NB4 (cell line): ENCODE data around the gene CDC25A.
"Not testable (repeated sequence)": the region's sequence is repeated elsewhere in the genome, so short reads cannot be mapped to it uniquely, and the experiment has no call there.

Experiments
- DNase-seq: peaks from one replicate; pipeline ENCODE4 v3.0.0; 2010; ENCODE audit warnings: low read depth
- H3K4me3 ChIP-seq: one replicate; pipeline ENCODE4 v1.5.1; 2011; ENCODE audit warnings: mild to moderate bottlenecking, low read depth, low read length, moderate library complexity
- CTCF ChIP-seq: IDR thresholded peaks from one replicate; pipeline ENCODE4 v1.5.1; 2012; ENCODE audit warnings: low read depth, low read length
- MYC ChIP-seq: IDR thresholded peaks from 2 replicates; pipeline ENCODE4 v1.6.1; 2011; ENCODE audit warnings: low read depth, low read length
- POLR2A ChIP-seq: IDR thresholded peaks from 2 replicates; pipeline ENCODE4 v1.6.1; 2011; ENCODE audit warnings: mild to moderate bottlenecking; ENCODE audit not compliant: insufficient read length; ENCODE audit errors: extremely low read depth
- TF ChIP-seq, protein P1 (sequence below): IDR thresholded peaks from 2 replicates; pipeline ENCODE4 v1.6.1; 2011; ENCODE audit warnings: low read depth, low read length

CDC25A gene

GRCh38 chr3:48218537-48218936 lies 30.3 kb upstream of the CDC25A start:
- no peak overlapping the region for H3K4me3 ChIP-seq
- no peak for DNase-seq
- no peak for TF ChIP-seq MYC
- TF ChIP-seq, protein P1, sequence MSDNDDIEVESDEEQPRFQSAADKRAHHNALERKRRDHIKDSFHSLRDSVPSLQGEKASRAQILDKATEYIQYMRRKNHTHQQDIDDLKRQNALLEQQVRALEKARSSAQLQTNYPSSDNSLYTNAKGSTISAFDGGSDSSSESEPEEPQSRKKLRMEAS: no peak
- TF ChIP-seq CTCF: no peak
- TF ChIP-seq POLR2A: no peak

- H3K4me3 ChIP-seq: no peak overlapping the region
- peak; percentile 31 for DNase-seq
- TF ChIP-seq POLR2A (no peak), MYC (no peak), CTCF (no peak)
- TF ChIP-seq, protein P1: no peak
Observed at GRCh38 chr3:48217449-48217848, 29.2 kb upstream of the CDC25A start.

- TF ChIP-seq CTCF: no peak
- no peak overlapping the region for H3K4me3 ChIP-seq
- no peak for DNase-seq
Observed at GRCh38 chr3:48215876-48216275, 27.7 kb upstream of the CDC25A start.

- no peak overlapping the region for H3K4me3 ChIP-seq
- no peak for TF ChIP-seq POLR2A
- TF ChIP-seq, protein P1: no peak
- no peak for TF ChIP-seq CTCF
- TF ChIP-seq MYC: no peak
- DNase-seq: no peak
Observed at GRCh38 chr3:48215466-48215865, 27.2 kb upstream of the CDC25A start.

- no peak for DNase-seq
- TF ChIP-seq CTCF: no peak
- no peak for TF ChIP-seq MYC
- TF ChIP-seq, protein P1: no peak
- no peak for TF ChIP-seq POLR2A
- no peak overlapping the region for H3K4me3 ChIP-seq
Observed at GRCh38 chr3:48215019-48215418, 26.8 kb upstream of the CDC25A start.

GRCh38 chr3:48214225-48214624 lies 26.0 kb upstream of the CDC25A start:
- no peak for DNase-seq
- no peak overlapping the region for H3K4me3 ChIP-seq
- TF ChIP-seq, protein P1: no peak
- TF ChIP-seq POLR2A: no peak
- TF ChIP-seq MYC: no peak
- no peak for TF ChIP-seq CTCF

- DNase-seq, H3K4me3 ChIP-seq: not testable (repeated sequence)
Observed at GRCh38 chr3:48211776-48212175, 23.6 kb upstream of the CDC25A start.

DNA sequence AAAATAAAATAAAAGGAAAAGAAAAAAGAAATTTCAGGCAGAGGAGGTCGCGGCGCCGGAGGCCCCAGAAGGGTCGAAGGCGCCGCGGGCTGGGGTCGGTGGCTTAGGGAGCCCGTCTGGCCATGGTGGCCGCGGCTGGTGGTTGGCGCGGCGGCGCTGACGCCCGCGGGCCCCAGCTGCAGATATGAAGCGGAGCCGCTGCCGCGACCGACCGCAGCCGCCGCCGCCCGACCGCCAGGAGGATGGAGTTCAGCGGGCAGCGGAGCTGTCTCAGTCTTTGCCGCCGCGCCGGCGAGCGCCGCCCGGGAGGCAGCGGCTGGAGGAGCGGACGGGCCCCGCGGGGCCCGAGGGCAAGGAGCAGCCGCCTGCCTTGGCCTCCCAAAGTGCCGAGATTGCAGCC lies 22.3 kb upstream of the CDC25A start:
- not testable (repeated sequence) for H3K4me3 ChIP-seq, DNase-seq
